ENCODE data around the gene CRYBB1.

Gene CRYBB1

GRCh38 chr22:26588729-26589366 is 29.0 kb downstream of the CRYBB1 start:
- TF ChIP-seq CTCF (IDR thresholded peaks at IDR 0.05) = no peak

- TF ChIP-seq CTCF (IDR thresholded peaks at IDR 0.05) = no peak
Measured at GRCh38 chr22:26587991-26588613, 29.7 kb downstream of the CRYBB1 start.

GRCh38 chr22:26586556-26587325 is 31.1 kb downstream of the CRYBB1 start:
- TF ChIP-seq CTCF (IDR thresholded peaks at IDR 0.05) = no peak

GRCh38 chr22:26585104-26585790 is 32.6 kb downstream of the CRYBB1 start:
- no peak for TF ChIP-seq CTCF (IDR thresholded peaks at IDR 0.05)

- TF ChIP-seq CTCF (IDR thresholded peaks at IDR 0.05) = no peak
Measured at GRCh38 chr22:26584010-26584409, 33.8 kb downstream of the CRYBB1 start.

DNA sequence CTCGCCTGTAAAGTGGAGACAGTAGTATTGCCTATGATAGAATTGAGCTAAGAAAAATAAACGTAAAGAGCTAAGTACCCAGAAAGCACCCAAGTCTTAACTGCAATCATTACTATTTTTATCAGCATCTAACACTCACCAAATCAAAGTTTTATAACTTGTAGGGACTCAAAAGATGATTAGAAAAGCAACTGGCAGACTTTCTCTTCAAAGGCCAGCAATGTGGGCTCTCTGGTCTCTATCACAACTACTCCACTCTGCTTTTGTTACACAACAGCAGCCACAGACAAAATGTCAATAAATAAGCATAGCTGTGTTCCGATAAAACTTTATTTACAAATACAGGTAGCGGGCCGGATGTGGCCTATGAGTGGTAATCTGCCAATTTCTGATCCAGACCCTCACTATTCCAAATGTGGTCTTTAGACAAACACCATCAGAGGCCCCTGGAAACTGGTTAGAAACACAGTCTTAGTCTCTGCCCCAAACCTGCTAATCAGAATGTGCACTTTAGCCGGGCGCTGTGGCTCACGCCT is 36.1 kb downstream of the CRYBB1 start:
- TF ChIP-seq CTCF (IDR thresholded peaks at IDR 0.05) = no peak

DNA sequence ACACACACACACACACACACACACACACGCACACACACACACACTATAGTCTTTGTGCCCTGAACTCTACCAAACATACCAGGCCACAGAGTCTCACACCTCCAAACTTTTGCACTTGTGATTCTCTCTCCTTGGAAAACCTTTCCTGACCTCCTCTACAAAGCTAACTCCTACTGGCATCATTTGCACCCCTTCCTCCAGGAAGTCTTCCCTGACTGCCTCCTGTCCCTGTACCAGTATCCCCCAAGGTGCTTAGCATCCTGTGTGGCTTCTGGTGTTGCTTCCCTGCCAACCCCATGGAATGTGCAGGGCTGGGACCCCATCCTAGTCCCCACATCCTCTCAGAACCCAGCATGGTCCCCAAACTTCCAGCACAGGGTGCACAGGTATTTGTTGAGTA is 36.8 kb downstream of the CRYBB1 start:
- no peak for TF ChIP-seq CTCF (IDR thresholded peaks at IDR 0.05)

All from LNCAP (cell line).